HepG2 (cell line): ENCODE measurements around the gene CST3. TPM values are rescaled to one million over a fixed set of nuclear protein-coding genes. Genes with fewer than 3 reads are reported as not detected.
"Not testable (repeated sequence)": the region's sequence is repeated elsewhere in the genome, so short reads cannot be mapped to it uniquely, and the experiment has no call there.

Source experiments
- ARNT2 ChIP-seq: sonication (generic); formaldehyde crosslinking; IDR thresholded peaks from 2 replicates; pipeline ENCODE4 v1.8.0; 2022; ENCODE audit warnings: mild to moderate bottlenecking, low read depth, missing genetic modification reagents, moderate library complexity
- ATF7-NPFF ChIP-seq: sonication (generic); formaldehyde crosslinking; IDR thresholded peaks from 2 replicates; pipeline ENCODE4 v1.8.1; 2023; ENCODE audit warnings: mild to moderate bottlenecking, low read depth, missing genetic modification reagents, moderate library complexity
- ESRRA ChIP-seq: sonication (generic); formaldehyde crosslinking; IDR thresholded peaks from 2 replicates; pipeline ENCODE4 v1.5.1; 2020; ENCODE audit warnings: mild to moderate bottlenecking, low read depth, missing genetic modification reagents
- MAZ ChIP-seq, 2 experiments: sonication (generic) in 1 of 2; formaldehyde crosslinking in 1 of 2; IDR thresholded peaks; 2 replicates each; pipeline versions ENCODE4 v1.5.0 to v1.6.1; 2012 to 2020; ENCODE audit warnings: low read depth in 2 of 2, mild to moderate bottlenecking in 2 of 2, borderline replicate concordance in 1 of 2, improper control_type of control experiment in 1 of 2, low read length in 1 of 2, missing genetic modification reagents in 1 of 2, moderate library complexity in 1 of 2
- MTA1 ChIP-seq: sonication (generic); formaldehyde crosslinking; IDR thresholded peaks from 2 replicates; pipeline ENCODE4 v1.4.0; 2020; ENCODE audit warnings: missing genetic modification reagents, mild to moderate bottlenecking, borderline replicate concordance
- RXRB ChIP-seq: IDR thresholded peaks from 2 replicates; pipeline ENCODE4 v1.6.1; 2016; ENCODE audit warnings: borderline replicate concordance, missing genetic modification reagents, missing compliant biosample characterization
- SOX13 ChIP-seq, 3 experiments: fragments of 450-650 bp in 1 of 3; sonication (generic) in 1 of 3; formaldehyde crosslinking in 1 of 3; IDR thresholded peaks in 2 of 3; conservative IDR thresholded peaks in 1 of 3; 2 replicates each; pipeline versions ENCODE4 v1.5.0 to v1.6.1; 2016 to 2020; ENCODE audit warnings: antibody characterized with exemption in 1 of 3, mild to moderate bottlenecking in 1 of 3, missing compliant biosample characterization in 1 of 3, missing genetic modification reagents in 1 of 3, moderate library complexity in 1 of 3
- TFDP1 ChIP-seq: IDR thresholded peaks from 2 replicates; pipeline ENCODE4 v1.6.1; 2016; ENCODE audit warnings: missing compliant biosample characterization, missing genetic modification reagents, borderline replicate concordance
- UBTF ChIP-seq: sonication (generic); formaldehyde crosslinking; IDR thresholded peaks from 2 replicates; pipeline ENCODE4 v1.4.0; 2020; ENCODE audit warnings: mild to moderate bottlenecking, missing genetic modification reagents
- YEATS4 ChIP-seq: sonication (generic); formaldehyde crosslinking; IDR thresholded peaks from 2 replicates; pipeline ENCODE4 v1.4.0; 2020; ENCODE audit warnings: missing genetic modification reagents, borderline replicate concordance
- ZBTB34 ChIP-seq: sonication (generic); formaldehyde crosslinking; IDR thresholded peaks from 2 replicates; pipeline ENCODE4 v1.8.0; 2022; ENCODE audit warnings: mild to moderate bottlenecking, missing genetic modification reagents
- ZMYM4 ChIP-seq: sonication (generic); formaldehyde crosslinking; IDR thresholded peaks from 2 replicates; pipeline ENCODE4 v1.8.1; 2023; ENCODE audit warnings: mild to moderate bottlenecking, missing genetic modification reagents
- ZNF230 ChIP-seq: sonication (generic); formaldehyde crosslinking; IDR thresholded peaks from 2 replicates; pipeline ENCODE4 v1.4.0; 2020; ENCODE audit warnings: mild to moderate bottlenecking, missing genetic modification reagents
- ZNF609 ChIP-seq: sonication (generic); formaldehyde crosslinking; IDR thresholded peaks from 2 replicates; pipeline ENCODE4 v1.4.0; 2020; ENCODE audit warnings: mild to moderate bottlenecking, missing genetic modification reagents, borderline replicate concordance
- ZNF891 ChIP-seq: sonication (generic); formaldehyde crosslinking; IDR thresholded peaks from 2 replicates; pipeline ENCODE4 v1.5.0; 2020; ENCODE audit warnings: mild to moderate bottlenecking, missing genetic modification reagents
- polyA plus RNA-seq, 8 experiments: library from polyadenylated mRNA; depleted of rRNA in 3 of 8; stranded (reverse) in 7 of 8; unstranded in 1 of 8; fragments of >200 nt; fragmentation: Illumina TruSeq in 4 of 8; extraction: Trizol in 4 of 8; gene quantifications; 2 replicates each; pipeline versions ENCODE4 v1.2.1 to v1.2.3, GENCODE V29; 2011 to 2016; ENCODE audit warnings: low read depth in 4 of 8, missing spikeins in 1 of 8, mixed read lengths in 1 of 8; ENCODE audit not compliant: insufficient read depth in 1 of 8
- total RNA-seq, 5 experiments: library from RNA; depleted of rRNA; stranded (reverse); fragments of >200 nt; fragmentation: Illumina TruSeq; extraction: Trizol; gene quantifications; 2 replicates each; pipeline ENCODE4 v1.2.3, GENCODE V29; 2016; ENCODE audit warnings: low read depth in 1 of 5

Gene CST3
- total and polyA plus RNA-seq, 2 of the 13 experiments (the other 11 are each of a cell fraction or from before 2014, with no cell fraction given): 690 to 1,005 TPM

GRCh38 chr20:23620670-23621386 is 16.9 kb downstream of the CST3 start (continued):
- peak; percentile 65 for TF ChIP-seq UBTF (CRISPR knock-in tag)
- TF ChIP-seq ESRRA: 0 out of 2 replicates have a peak, but pooled peaks have one; percentile 33
- peak; percentile 90 for TF ChIP-seq ZMYM4 (CRISPR knock-in tag)
- peak; percentile 65 for TF ChIP-seq RXRB
- TF ChIP-seq SOX13 (IDR thresholded peaks at IDR 0.05): not testable (repeated sequence)
- peak in 1 of 2 experiments; percentile 77; a peak in 2 of 4 replicates for TF ChIP-seq SOX13 (CRISPR knock-in tag; conservative IDR thresholded peaks at IDR 0.05 in 1 of 2, IDR thresholded peaks at IDR 0.05 in 1 of 2)
- TF ChIP-seq MAZ (IDR thresholded peaks at IDR 0.05; ENCODE audit: borderline replicate concordance, low read depth, low read length): 0 out of 2 replicates have a peak, but pooled peaks have one; percentile 29
- TF ChIP-seq MAZ (CRISPR knock-in tag; IDR thresholded peaks at IDR 0.05; ENCODE audit: low read depth): peak; percentile 67; the same call in 1 of the 2 replicates
- TF ChIP-seq ZNF230: 0 out of 2 replicates have a peak, but pooled peaks have one; percentile 50
- TF ChIP-seq TFDP1: peak; percentile 67
- peak; percentile 56; the same call in 1 of the 2 replicates for TF ChIP-seq ZNF891
- peak; percentile 99 for TF ChIP-seq MTA1 (CRISPR knock-in tag)
- TF ChIP-seq ATF7-NPFF (CRISPR knock-in tag): 0 out of 2 replicates have a peak, but pooled peaks have one; percentile 17
- peak; percentile 78; the same call in 1 of the 2 replicates for TF ChIP-seq ZNF609 (CRISPR knock-in tag)
- TF ChIP-seq YEATS4: peak; percentile 64; the same call in 1 of the 2 replicates
- peak; percentile 30; the same call in 1 of the 2 replicates for TF ChIP-seq ARNT2
- 0 out of 2 replicates have a peak, but pooled peaks have one; percentile 7 for TF ChIP-seq ZBTB34 (CRISPR knock-in tag)
